DMS153 treated with DMSO at 0.1 percent for 48 hours (cell line): Measurements from ENCODE around the gene HHATL.

ENCODE experiments used
- DNase-seq: peaks from one replicate; lab custom pipeline; 2025; ENCODE audit not compliant: unreplicated experiment; lab: John Stamatoyannopoulos, UW

The HHATL gene

DNA sequence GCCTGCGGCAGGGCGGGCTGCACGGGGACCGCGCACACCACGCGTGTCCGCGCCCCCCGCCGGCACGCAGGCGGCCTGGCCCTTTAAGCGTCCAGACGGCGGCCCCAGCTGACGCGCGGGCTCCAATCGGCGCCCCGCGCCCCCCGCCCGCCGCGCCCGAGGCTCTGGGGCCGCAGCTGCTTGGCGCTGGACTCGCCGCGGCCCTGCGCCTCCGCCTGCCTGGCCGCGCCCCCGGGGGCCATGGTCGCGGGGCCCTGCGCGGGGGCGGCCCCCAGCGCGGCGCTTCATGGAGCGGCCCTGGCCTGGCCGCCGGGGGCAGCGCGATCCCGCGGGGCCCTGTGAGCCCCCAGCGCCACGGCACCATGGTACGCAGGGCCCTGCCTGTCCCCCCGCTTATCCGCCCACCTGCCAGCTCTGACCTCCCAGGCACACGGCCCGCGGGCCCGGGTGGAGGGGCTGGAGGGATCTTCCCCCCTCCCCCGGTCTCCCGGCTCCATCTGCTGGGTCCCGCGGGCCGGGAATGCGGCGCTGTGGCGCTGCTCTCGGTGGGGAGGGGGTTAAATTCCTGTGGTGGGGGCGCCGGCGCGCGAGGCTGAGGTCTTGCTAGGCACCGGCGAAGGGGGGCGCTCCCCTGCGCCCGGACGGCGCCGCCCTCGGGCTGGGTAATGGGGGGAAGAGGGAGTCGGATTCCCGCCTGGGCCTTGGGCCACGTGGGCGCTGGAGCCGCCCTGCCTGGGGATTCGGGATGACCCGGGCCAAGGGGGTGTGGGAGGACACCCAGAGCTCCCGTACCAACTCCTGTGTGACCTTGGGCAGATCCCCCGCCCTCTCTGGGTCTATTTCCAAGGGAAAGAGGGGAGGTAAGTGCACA lies 48.0 kb downstream of the HHATL start:
- no peak for DNase-seq

DNA sequence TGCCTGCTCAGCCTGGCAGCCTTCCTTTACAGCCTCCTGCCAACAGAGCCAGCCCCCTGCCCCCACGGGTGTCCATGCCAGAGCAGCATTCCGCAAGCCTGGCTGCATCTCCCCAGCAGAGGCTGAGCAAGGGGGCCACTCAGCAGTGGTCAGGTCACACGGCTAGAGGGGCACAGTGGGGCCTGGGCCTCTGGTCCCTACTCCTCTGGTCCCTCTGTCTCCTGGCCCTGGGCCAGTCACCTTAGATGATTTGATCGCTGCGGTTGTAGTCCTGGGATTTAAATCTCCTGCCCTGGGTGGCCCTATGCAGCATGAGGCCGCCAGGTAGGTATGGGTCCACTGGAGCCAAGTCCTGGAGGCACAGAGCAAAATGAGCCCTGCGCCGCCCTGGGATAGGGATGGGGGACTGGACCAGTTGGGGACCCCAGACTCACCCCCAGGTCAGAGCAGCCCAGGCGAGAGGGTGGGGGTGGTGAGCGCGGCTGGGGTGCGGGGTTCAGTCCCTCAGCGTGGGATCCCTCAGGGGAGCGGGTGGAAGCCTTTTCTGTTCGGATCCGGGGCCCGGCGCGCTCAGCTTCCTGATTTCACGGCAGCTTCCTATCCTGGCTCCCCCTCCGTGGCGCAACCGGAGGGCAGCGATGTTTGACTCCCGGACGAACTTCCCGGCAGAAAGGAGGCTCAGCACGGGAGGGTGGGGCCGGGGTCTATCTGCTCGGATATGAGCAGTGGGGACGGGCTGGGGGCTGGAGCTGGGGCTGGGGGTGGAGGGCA lies 48.9 kb downstream of the HHATL start, which contains the start of gene ZBTB47:
TSS of gene ZBTB47 (plus strand) at position 138 of the 771 bp plus-strand sequence. CDS start 4,659 bp downstream, outside the sequence.
- DNase-seq, result no peak

- no peak for DNase-seq
These were observed 49.4 kb downstream of the HHATL start for GRCh38 chr3:42653303-42653559.

GRCh38 chr3:42652611-42653302 lies 49.8 kb downstream of the HHATL start:
- no peak for DNase-seq

GRCh38 chr3:42652251-42652610 lies 50.4 kb downstream of the HHATL start:
- DNase-seq, result no peak

- no peak for DNase-seq
These were observed 51.1 kb downstream of the HHATL start for GRCh38 chr3:42651248-42652091.

GRCh38 chr3:42649783-42650182 lies 52.8 kb downstream of the HHATL start:
- DNase-seq, result no peak

DNA sequence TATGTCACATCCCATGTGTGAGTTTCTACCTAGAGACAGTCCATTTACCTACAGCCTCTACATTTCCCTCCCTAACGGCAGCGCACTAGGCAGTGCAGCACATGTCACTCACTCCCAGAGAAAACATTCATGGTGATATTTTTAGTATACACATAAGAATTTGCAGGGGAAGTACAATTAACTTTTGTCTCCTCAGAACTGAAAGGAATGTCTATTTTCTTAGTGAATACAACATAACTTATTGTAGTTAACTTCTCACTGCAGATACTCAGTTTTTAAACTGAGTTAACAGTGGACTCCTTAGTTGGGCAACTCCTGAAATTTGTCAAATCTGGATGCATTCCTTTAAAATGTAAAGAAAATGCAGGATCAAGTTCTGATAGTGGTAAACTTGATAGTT lies 53.6 kb downstream of the HHATL start:
- no peak for DNase-seq

- no peak for DNase-seq
These were observed 54.7 kb downstream of the HHATL start for GRCh38 chr3:42647821-42648459.
